Activated CD8-positive, alpha-beta T cell treated with anti-CD3 and anti-CD28 coated beads for 36 hours (primary cell): ENCODE measurements around the gene CAB39L. TPM values are rescaled to one million over a fixed set of nuclear protein-coding genes. Genes with fewer than 3 reads are reported as not detected.

Source experiments
- ATAC-seq: fragments of 200-7000 bp; cut with Tn5 transposase; one replicate; pipeline ENCODE4 v1.10.0; 2021; ENCODE audit warnings: mild to moderate bottlenecking, moderate library complexity
- CTCF ChIA-PET: fragments of 350-600 bp; sonication (Branson Sonifier 250); formaldehyde crosslinking; loops from one replicate; lab custom pipeline; 2021; ENCODE audit warnings: antibody characterized with exemption; lab: Charles Lee
- POLR2A ChIA-PET: fragments of 350-600 bp; sonication (Branson Sonifier 250); formaldehyde crosslinking; loops from one replicate; lab custom pipeline; 2021; ENCODE audit warnings: antibody characterized with exemption; lab: Charles Lee
- DNase-seq: peaks from one replicate; pipeline ENCODE4 v3.0.0-alpha.2; 2020
- H3K27ac Mint-ChIP-seq: one replicate; pipeline ENCODE4 v1.8.0; 2021; ENCODE audit warnings: mild to moderate bottlenecking, mixed read lengths
- H3K27me3 Mint-ChIP-seq: one replicate; pipeline ENCODE4 v1.8.0; 2021; ENCODE audit warnings: mixed read lengths
- H3K36me3 Mint-ChIP-seq: one replicate; pipeline ENCODE4 v1.8.0; 2021; ENCODE audit warnings: low read depth, mixed read lengths
- H3K4me1 Mint-ChIP-seq: one replicate; pipeline ENCODE4 v1.8.0; 2021; ENCODE audit warnings: low read depth, mixed read lengths
- H3K4me3 Mint-ChIP-seq: one replicate; pipeline ENCODE4 v1.8.0; 2021; ENCODE audit warnings: mild to moderate bottlenecking, moderate library complexity, mixed read lengths
- H3K9me3 Mint-ChIP-seq: one replicate; pipeline ENCODE4 v1.8.0; 2021; ENCODE audit warnings: mixed read lengths
- CTCF ChIP-seq: fragments of 200-600 bp; IDR thresholded peaks from one replicate; pipeline ENCODE4 v1.8.0; 2022; ENCODE audit warnings: antibody characterized with exemption, mild to moderate bottlenecking
- intact Hi-C: fragments of 100-400 bp; cut with micrococcal nuclease; formaldehyde crosslinking; loops from one replicate; pipeline ENCODE4 v1.10.0; 2022
- total RNA-seq, 2 experiments: library from RNA; stranded (reverse); gene quantifications; one replicate each; pipeline ENCODE4 v1.2.3, GENCODE V29; 2021

Gene CAB39L
- total RNA-seq, 2 experiments from 2014 or later, result 2.6 to 3.1 TPM

GRCh38 chr13:49308097-49308875 lies 135.6 kb downstream of the CAB39L start:
- POLR2A ChIA-PET, result no interaction called here
- no peaks in the 10 kb centered on the region for H3K4me1 Mint-ChIP-seq
- CTCF ChIA-PET, result interaction anchor here (1.4 to 2.8 kb wide), 3 partner anchors 13 to 298 kb away, joined by 3 to 11 read pairs (median 5); no protein-coding TSS in a partner anchor
- H3K27ac Mint-ChIP-seq, result no peak overlapping the region
- H3K9me3 Mint-ChIP-seq, result no peaks in the 10 kb centered on the region
- no peak overlapping the region for H3K4me3 Mint-ChIP-seq
- intact Hi-C loops, result no loop called here
- DNase-seq (no peak), ATAC-seq (no peak)
- no peak for TF ChIP-seq CTCF
- H3K27me3 Mint-ChIP-seq, result no peaks in the 10 kb centered on the region
- no peaks in the 10 kb centered on the region for H3K36me3 Mint-ChIP-seq

GRCh38 chr13:49307365-49307764 lies 136.5 kb downstream of the CAB39L start:
- no peaks in the 10 kb centered on the region for H3K9me3 Mint-ChIP-seq
- ATAC-seq (no peak), DNase-seq (no peak)
- no peaks in the 10 kb centered on the region for H3K36me3 Mint-ChIP-seq
- ChIA-PET CTCF (interaction anchor here (0.9 to 2.8 kb wide), 4 partner anchors 14 to 299 kb away, joined by 3 to 11 read pairs (median 4); no protein-coding TSS in a partner anchor), POLR2A (no interaction called here)
- H3K4me3 Mint-ChIP-seq, result no peak overlapping the region
- TF ChIP-seq CTCF, result no peak
- no peaks in the 10 kb centered on the region for H3K27me3 Mint-ChIP-seq
- H3K4me1 Mint-ChIP-seq, result no peaks in the 10 kb centered on the region
- no peak overlapping the region for H3K27ac Mint-ChIP-seq
- intact Hi-C loops, result no loop called here

GRCh38 chr13:49305792-49306425 lies 138.0 kb downstream of the CAB39L start:
- DNase-seq (no peak), ATAC-seq (no peak)
- Mint-ChIP-seq H3K36me3 (no peaks in the 10 kb centered on the region), H3K9me3 (no peaks in the 10 kb centered on the region), H3K27ac (no peak overlapping the region), H3K4me3 (no peak overlapping the region), H3K4me1 (peaks cover 5% of the 10 kb centered on the region), H3K27me3 (no peaks in the 10 kb centered on the region)
- intact Hi-C loops, result no loop called here
- POLR2A ChIA-PET, result interaction anchor here (0.7 kb wide), 1 partner anchor 165 kb away, joined by 3 read pairs; no protein-coding TSS in a partner anchor
- TF ChIP-seq CTCF, result no peak
- CTCF ChIA-PET, result interaction anchor here (1.7 to 2.8 kb wide), 3 partner anchors 17 to 301 kb away, joined by 5 to 11 read pairs (median 7); no protein-coding TSS in a partner anchor

GRCh38 chr13:49304763-49305700 lies 138.8 kb downstream of the CAB39L start:
- intact Hi-C loops, result no loop called here
- ChIA-PET CTCF (interaction anchor here (1.7 to 2.8 kb wide), 2 partner anchors 18 to 301 kb away, joined by 7 to 11 read pairs; no protein-coding TSS in a partner anchor), POLR2A (interaction anchor here (0.7 kb wide), 1 partner anchor 164 kb away, joined by 3 read pairs; no protein-coding TSS in a partner anchor)
- no peak overlapping the region for H3K27ac Mint-ChIP-seq
- H3K9me3 Mint-ChIP-seq, result no peaks in the 10 kb centered on the region
- H3K27me3 Mint-ChIP-seq, result no peaks in the 10 kb centered on the region
- ATAC-seq, result no peak
- no peak for DNase-seq
- TF ChIP-seq CTCF, result no peak
- H3K4me1 Mint-ChIP-seq, result peaks cover 5% of the 10 kb centered on the region
- no peak overlapping the region for H3K4me3 Mint-ChIP-seq
- no peaks in the 10 kb centered on the region for H3K36me3 Mint-ChIP-seq
